ENCODE measurements around the gene DFFB. TPM values are rescaled to one million over a fixed set of nuclear protein-coding genes. Genes with fewer than 3 reads are reported as not detected.

Gene DFFB
- total and polyA plus RNA-seq, 8 donors, result 3.3 to 8.6 (median 5.2) TPM

DNA sequence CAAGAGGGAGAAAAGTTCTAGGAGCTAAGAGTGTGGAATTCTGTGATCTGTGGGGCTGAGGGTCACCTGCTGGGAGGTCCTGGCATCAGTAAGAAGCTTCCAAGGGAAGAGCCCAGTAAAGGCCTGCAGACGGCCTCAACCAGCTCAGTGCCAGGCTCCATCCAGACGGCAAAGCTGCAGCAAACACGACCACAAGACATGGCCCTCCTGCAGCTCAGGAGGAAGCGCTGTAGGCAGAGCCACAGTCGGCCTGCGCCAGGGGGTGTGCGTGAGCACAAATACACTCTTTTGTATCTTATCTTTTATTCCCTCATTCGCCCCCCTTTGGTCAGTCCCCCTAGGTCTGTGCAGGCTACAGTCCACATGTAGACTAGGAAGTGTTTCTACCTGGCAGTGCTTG, 29.4 kb downstream of the DFFB start:
- Histone ChIP-seq H3K36me3 (peaks cover 5 to 33% (median 7%) of the 10 kb centered on the region in 3 donors), H3K4me1 (no peaks in the 10 kb centered on the region), H3K4me3 (no peak overlapping the region), H3K9me3 (no peaks in the 10 kb centered on the region), H3K27me3 (no peaks in the 10 kb centered on the region), H3K27ac (no peak overlapping the region)
- no peak for DNase-seq
- TF ChIP-seq, protein P1, sequence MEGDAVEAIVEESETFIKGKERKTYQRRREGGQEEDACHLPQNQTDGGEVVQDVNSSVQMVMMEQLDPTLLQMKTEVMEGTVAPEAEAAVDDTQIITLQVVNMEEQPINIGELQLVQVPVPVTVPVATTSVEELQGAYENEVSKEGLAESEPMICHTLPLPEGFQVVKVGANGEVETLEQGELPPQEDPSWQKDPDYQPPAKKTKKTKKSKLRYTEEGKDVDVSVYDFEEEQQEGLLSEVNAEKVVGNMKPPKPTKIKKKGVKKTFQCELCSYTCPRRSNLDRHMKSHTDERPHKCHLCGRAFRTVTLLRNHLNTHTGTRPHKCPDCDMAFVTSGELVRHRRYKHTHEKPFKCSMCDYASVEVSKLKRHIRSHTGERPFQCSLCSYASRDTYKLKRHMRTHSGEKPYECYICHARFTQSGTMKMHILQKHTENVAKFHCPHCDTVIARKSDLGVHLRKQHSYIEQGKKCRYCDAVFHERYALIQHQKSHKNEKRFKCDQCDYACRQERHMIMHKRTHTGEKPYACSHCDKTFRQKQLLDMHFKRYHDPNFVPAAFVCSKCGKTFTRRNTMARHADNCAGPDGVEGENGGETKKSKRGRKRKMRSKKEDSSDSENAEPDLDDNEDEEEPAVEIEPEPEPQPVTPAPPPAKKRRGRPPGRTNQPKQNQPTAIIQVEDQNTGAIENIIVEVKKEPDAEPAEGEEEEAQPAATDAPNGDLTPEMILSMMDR (IDR thresholded peaks at IDR 0.05), result no peak
- no peak for FAIRE-seq
- ATAC-seq, result no peak
- 90 to 91% methylated on average over 8 of the region's 8 CpGs for WGBS, 2 donors
- intact Hi-C loops (cut with DNase I), result no loop called here

DNA sequence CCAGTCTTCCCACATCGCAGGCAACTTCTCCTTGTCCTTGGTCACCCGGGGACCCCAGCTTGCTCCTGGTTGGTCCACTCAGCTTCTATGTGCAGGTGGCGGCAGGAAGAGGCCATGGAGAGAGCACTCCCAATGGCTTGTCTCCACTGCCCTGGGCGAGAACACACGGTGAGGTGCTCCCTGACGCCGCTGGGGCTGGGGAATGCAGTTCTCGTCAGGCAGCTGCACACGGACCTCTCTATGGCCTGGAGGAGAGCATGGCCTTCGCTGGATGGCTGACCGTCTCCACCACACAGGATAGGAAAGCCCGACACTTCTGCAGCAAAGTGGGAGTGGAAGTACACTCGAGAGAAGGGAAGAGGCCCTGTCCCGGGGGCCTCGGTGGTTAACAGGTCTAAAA, 31.0 kb downstream of the DFFB start:
- Histone ChIP-seq H3K27me3 (no peaks in the 10 kb centered on the region), H3K9me3 (no peaks in the 10 kb centered on the region), H3K27ac (no peak overlapping the region), H3K4me1 (no peaks in the 10 kb centered on the region), H3K36me3 (peaks cover 5 to 33% (median 7%) of the 10 kb centered on the region in 3 donors), H3K4me3 (no peak overlapping the region)
- no peak for DNase-seq
- no peak for FAIRE-seq
- TF ChIP-seq, protein P1 (IDR thresholded peaks at IDR 0.05), result no peak
- WGBS, 2 donors, result 89 to 92% methylated on average over 14 to 15 of the region's 15 CpGs
- intact Hi-C loops (cut with DNase I), result no loop called here
- no peak for ATAC-seq

DNA sequence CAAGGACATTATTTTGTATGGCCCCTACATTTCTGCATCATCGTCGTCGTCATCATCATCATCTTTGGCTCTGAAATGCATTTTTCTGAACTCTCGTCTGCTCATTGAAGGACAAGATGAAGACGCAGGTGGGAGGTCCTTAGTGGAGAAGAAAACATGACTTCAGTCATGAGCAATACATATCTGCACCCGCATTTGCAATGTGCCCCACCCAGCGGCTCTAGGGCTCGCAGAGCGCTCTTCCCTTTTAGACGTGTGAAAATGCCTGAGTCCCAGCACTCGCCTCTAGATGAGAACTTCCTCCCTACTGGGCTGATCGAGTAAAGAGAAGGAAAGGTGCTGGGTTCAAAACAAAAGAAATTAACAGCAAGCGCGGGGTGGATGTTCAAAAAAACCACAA, 32.7 kb downstream of the DFFB start:
- Histone ChIP-seq H3K4me1 (no peaks in the 10 kb centered on the region), H3K4me3 (no peak overlapping the region), H3K36me3 (peaks cover 5 to 25% (median 7%) of the 10 kb centered on the region in 3 donors), H3K27ac (no peak overlapping the region), H3K9me3 (no peaks in the 10 kb centered on the region), H3K27me3 (no peaks in the 10 kb centered on the region)
- intact Hi-C loops (cut with DNase I), result no loop called here
- TF ChIP-seq, protein P1 (IDR thresholded peaks at IDR 0.05), result no peak
- FAIRE-seq (no peak), ATAC-seq (no peak), DNase-seq (no peak)
- 93 to 96% methylated on average over 14 of the region's 14 CpGs for WGBS, 2 donors

DNA sequence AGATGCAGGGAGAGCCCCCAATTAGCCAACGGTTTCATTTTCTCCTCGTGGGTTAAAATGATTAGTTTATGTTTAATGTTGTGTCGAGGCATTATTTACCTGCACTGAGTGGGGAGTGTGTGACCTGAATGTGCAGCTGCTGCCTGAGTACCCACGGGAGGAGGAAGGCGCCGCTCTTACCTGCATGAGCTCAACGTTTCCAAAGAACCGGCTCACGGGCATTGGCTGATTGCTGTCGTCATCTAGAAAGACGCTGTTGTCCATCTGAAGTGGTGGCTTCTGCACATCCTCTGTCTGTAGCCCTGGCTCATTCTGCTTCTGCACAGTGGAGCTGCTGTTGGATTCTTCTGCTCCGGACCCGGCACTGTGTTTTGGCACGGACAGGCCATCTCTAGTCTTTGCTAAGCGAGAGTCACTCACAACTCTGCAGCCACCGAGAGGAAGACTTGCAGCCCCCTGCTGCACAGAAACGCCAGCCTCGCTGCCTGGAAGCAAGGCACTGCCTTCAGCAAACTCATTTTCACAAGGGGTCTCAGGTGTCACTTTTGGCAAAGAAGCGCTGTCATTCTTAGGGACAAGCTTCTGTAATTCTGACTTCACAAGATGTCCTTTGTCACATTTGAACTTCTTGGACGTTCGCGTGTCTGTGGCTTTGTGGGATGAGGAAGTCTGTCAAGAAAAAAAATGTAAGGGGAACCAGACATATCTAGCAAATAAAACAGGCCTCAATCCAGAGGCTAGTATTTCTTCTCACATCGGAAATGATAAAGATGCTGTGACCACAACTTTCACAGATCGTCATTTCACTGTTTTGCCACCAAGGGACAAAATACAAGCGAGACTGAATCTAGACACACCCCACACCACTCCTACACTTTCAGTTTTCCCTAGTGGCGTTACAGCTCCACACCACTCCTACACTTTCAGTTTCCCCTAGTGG, 33.4 kb downstream of the DFFB start:
- H3K4me3 ChIP-seq, result no peak overlapping the region
- intact Hi-C loops (cut with DNase I), result no loop called here
- 83 to 87% methylated on average over 26 of the region's 26 CpGs for WGBS, 2 donors
- no peak overlapping the region for H3K27ac ChIP-seq
- H3K4me1 ChIP-seq, result no peaks in the 10 kb centered on the region
- peaks cover 5 to 25% (median 7%) of the 10 kb centered on the region in 3 donors for H3K36me3 ChIP-seq
- no peaks in the 10 kb centered on the region for H3K27me3 ChIP-seq
- peak in 2 of 4 donors; percentile 27 to 31 for ATAC-seq
- no peak for FAIRE-seq
- no peaks in the 10 kb centered on the region for H3K9me3 ChIP-seq
- TF ChIP-seq, protein P1 (IDR thresholded peaks at IDR 0.05), result no peak
- no peak for DNase-seq

DNA sequence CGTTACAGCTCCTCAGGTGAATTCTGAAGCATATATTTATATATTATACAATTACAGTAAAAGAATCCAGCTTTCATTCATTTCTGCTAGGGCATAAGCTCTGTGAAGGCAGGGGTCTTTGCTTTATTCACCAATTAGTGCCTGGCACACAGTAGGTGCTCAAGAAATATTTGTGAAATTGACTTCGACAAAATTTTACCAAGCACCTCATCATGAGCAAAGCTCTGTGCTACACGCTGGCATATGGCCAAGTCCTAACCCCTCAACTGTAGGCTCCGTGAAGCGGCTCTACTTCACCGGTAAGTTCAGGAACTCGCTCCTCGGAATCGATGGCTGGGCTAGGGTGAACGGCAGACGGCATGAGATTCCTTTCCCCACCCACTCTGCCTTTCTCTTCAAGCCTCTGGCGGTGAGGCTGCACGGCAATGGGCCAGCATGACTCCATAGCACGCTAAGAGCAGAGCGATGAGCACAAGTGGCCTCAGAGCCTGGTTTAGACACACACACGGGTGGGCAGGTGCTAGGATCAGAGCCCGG, 34.1 kb downstream of the DFFB start:
- 88 to 90% methylated on average over 17 of the region's 17 CpGs for WGBS, 2 donors
- intact Hi-C loops (cut with DNase I), result no loop called here
- H3K4me3 ChIP-seq, result no peak overlapping the region
- no peak for DNase-seq
- no peaks in the 10 kb centered on the region for H3K27me3 ChIP-seq
- H3K9me3 ChIP-seq, result no peaks in the 10 kb centered on the region
- H3K27ac ChIP-seq, result no peak overlapping the region
- peaks cover 5 to 25% (median 7%) of the 10 kb centered on the region in 3 donors for H3K36me3 ChIP-seq
- TF ChIP-seq, protein P1 (IDR thresholded peaks at IDR 0.05), result no peak
- H3K4me1 ChIP-seq, result no peaks in the 10 kb centered on the region
- FAIRE-seq, result no peak
- no peak for ATAC-seq

Measured in pancreas (tissue), 10 donors.